Measurements from ENCODE around the gene FAS.

DNA sequence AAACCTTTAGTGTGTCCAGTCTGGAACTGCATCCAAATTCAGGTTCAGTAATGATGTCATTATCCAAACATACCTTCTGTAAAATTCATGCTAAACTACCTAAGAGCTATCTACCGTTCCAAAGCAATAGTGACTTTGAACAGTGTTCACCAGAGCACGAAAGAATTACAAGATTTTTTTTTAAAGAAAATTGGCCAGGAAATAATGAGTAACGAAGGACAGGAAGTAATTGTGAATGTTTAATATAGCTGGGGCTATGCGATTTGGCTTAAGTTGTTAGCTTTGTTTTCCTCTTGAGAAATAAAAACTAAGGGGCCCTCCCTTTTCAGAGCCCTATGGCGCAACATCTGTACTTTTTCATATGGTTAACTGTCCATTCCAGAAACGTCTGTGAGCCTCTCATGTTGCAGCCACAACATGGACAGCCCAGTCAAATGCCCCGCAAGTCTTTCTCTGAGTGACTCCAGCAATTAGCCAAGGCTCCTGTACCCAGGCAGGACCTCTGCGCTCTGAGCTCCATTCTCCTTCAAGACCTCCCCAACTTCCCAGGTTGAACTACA, 694 bp upstream of the FAS start:
- TF ChIP-seq POLR2AphosphoS5 (IDR thresholded peaks at IDR 0.05; ENCODE audit: low read depth) (no peak), EZH2 (IDR thresholded peaks at IDR 0.05; ENCODE audit: low read depth, unreplicated experiment) (no peak), CREB1 (CRISPR knock-in tag; IDR thresholded peaks at IDR 0.05; ENCODE audit: low read depth) (no peak), JUNB (IDR thresholded peaks at IDR 0.05; ENCODE audit: unreplicated experiment) (no peak)
- TF ChIP-seq, protein P1, sequence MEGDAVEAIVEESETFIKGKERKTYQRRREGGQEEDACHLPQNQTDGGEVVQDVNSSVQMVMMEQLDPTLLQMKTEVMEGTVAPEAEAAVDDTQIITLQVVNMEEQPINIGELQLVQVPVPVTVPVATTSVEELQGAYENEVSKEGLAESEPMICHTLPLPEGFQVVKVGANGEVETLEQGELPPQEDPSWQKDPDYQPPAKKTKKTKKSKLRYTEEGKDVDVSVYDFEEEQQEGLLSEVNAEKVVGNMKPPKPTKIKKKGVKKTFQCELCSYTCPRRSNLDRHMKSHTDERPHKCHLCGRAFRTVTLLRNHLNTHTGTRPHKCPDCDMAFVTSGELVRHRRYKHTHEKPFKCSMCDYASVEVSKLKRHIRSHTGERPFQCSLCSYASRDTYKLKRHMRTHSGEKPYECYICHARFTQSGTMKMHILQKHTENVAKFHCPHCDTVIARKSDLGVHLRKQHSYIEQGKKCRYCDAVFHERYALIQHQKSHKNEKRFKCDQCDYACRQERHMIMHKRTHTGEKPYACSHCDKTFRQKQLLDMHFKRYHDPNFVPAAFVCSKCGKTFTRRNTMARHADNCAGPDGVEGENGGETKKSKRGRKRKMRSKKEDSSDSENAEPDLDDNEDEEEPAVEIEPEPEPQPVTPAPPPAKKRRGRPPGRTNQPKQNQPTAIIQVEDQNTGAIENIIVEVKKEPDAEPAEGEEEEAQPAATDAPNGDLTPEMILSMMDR (conservative IDR thresholded peaks at IDR 0.05; ENCODE audit: low read depth in 2 of 2), result no peak
- TF ChIP-seq, protein P2, sequence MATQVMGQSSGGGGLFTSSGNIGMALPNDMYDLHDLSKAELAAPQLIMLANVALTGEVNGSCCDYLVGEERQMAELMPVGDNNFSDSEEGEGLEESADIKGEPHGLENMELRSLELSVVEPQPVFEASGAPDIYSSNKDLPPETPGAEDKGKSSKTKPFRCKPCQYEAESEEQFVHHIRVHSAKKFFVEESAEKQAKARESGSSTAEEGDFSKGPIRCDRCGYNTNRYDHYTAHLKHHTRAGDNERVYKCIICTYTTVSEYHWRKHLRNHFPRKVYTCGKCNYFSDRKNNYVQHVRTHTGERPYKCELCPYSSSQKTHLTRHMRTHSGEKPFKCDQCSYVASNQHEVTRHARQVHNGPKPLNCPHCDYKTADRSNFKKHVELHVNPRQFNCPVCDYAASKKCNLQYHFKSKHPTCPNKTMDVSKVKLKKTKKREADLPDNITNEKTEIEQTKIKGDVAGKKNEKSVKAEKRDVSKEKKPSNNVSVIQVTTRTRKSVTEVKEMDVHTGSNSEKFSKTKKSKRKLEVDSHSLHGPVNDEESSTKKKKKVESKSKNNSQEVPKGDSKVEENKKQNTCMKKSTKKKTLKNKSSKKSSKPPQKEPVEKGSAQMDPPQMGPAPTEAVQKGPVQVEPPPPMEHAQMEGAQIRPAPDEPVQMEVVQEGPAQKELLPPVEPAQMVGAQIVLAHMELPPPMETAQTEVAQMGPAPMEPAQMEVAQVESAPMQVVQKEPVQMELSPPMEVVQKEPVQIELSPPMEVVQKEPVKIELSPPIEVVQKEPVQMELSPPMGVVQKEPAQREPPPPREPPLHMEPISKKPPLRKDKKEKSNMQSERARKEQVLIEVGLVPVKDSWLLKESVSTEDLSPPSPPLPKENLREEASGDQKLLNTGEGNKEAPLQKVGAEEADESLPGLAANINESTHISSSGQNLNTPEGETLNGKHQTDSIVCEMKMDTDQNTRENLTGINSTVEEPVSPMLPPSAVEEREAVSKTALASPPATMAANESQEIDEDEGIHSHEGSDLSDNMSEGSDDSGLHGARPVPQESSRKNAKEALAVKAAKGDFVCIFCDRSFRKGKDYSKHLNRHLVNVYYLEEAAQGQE (IDR thresholded peaks at IDR 0.05; ENCODE audit: unreplicated experiment), result no peak
